ENCODE results near the gene DNAJA3. TPM values are rescaled to one million over a fixed set of nuclear protein-coding genes. Genes with fewer than 3 reads are reported as not detected.

The DNAJA3 gene
- total RNA-seq, 1 experiment from 2014 or later: 58.9 TPM

GRCh38 chr16:4386451-4386805 lies 39.2 kb upstream of the DNAJA3 start:
- H3K79me2 ChIP-seq (ENCODE audit: low read depth): no peaks in the 10 kb centered on the region
- no peaks in the 10 kb centered on the region for H3K36me3 ChIP-seq (ENCODE audit: low read depth)
- H3K4me2 ChIP-seq: no peak overlapping the region
- no peak overlapping the region for H2AFZ ChIP-seq
- intact Hi-C loops (cut with micrococcal nuclease; ENCODE audit: unreplicated experiment): no loop called here
- H3K27ac ChIP-seq: no peak overlapping the region
- H3K4me1 ChIP-seq (replicated peaks; ENCODE audit: insufficient read depth): peaks cover 8% of the 10 kb centered on the region; the same call in 1 of the 2 replicates
- no peaks in the 10 kb centered on the region for H3F3A ChIP-seq (ENCODE audit: insufficient read depth, low read depth)
- BruUV-seq (replicated peaks): no TSS peak
- no peaks in the 10 kb centered on the region for H3K27me3 ChIP-seq (ENCODE audit: insufficient read depth, low read depth)
- TF ChIP-seq CTCF (conservative IDR thresholded peaks at IDR 0.05): no peak
- TF ChIP-seq EZH2 (IDR thresholded peaks at IDR 0.05; ENCODE audit: low read depth): no peak
- no peak for DNase-seq
- CTCF ChIA-PET: no interaction called here
- POLR2A ChIA-PET (ENCODE audit: unreplicated experiment): no interaction called here
- H3K9me3 ChIP-seq (ENCODE audit: insufficient read depth, low read depth): no peaks in the 10 kb centered on the region
- no peaks in the 10 kb centered on the region for H3K9me2 ChIP-seq (ENCODE audit: insufficient read depth)
- H4K20me1 ChIP-seq (ENCODE audit: insufficient read depth): no peaks in the 10 kb centered on the region
- no peak overlapping the region for H3K4me3 ChIP-seq

GRCh38 chr16:4386951-4387565 lies 38.6 kb upstream of the DNAJA3 start:
- no TSS peak for BruUV-seq (replicated peaks)
- Histone ChIP-seq H3K9me3 (ENCODE audit: insufficient read depth, low read depth) (no peaks in the 10 kb centered on the region), H3F3A (ENCODE audit: insufficient read depth, low read depth) (no peaks in the 10 kb centered on the region), H3K4me1 (replicated peaks; ENCODE audit: insufficient read depth) (peaks cover 8% of the 10 kb centered on the region; the same call in 1 of the 2 replicates), H3K27me3 (ENCODE audit: insufficient read depth, low read depth) (no peaks in the 10 kb centered on the region), H2AFZ (no peak overlapping the region), H3K27ac (no peak overlapping the region), H3K4me3 (no peak overlapping the region), H3K4me2 (no peak overlapping the region), H3K9me2 (ENCODE audit: insufficient read depth) (no peaks in the 10 kb centered on the region), H3K36me3 (ENCODE audit: low read depth) (no peaks in the 10 kb centered on the region), H3K79me2 (ENCODE audit: low read depth) (no peaks in the 10 kb centered on the region), H4K20me1 (ENCODE audit: insufficient read depth) (no peaks in the 10 kb centered on the region)
- intact Hi-C loops (cut with micrococcal nuclease; ENCODE audit: unreplicated experiment): no loop called here
- ChIA-PET CTCF (no interaction called here), POLR2A (ENCODE audit: unreplicated experiment) (interaction anchor here (0.6 to 1.4 kb wide), 2 partner anchors 12 to 53 kb away, joined by 6 to 9 read pairs; no protein-coding TSS in a partner anchor)
- no peak for DNase-seq
- TF ChIP-seq CTCF (conservative IDR thresholded peaks at IDR 0.05) (no peak), EZH2 (IDR thresholded peaks at IDR 0.05; ENCODE audit: low read depth) (no peak)

- H3K79me2 ChIP-seq (ENCODE audit: low read depth): no peaks in the 10 kb centered on the region
- no peak overlapping the region for H2AFZ ChIP-seq
- H3K4me2 ChIP-seq: no peak overlapping the region
- no peaks in the 10 kb centered on the region; the same call in 1 of the 2 replicates for H3F3A ChIP-seq (ENCODE audit: insufficient read depth, low read depth)
- H3K36me3 ChIP-seq (ENCODE audit: low read depth): no peaks in the 10 kb centered on the region
- DNase-seq: no peak
- intact Hi-C loops (cut with micrococcal nuclease; ENCODE audit: unreplicated experiment): loop anchor here (1.0 kb wide), 1 partner anchor 12 kb away; no protein-coding TSS in a partner anchor
- no peaks in the 10 kb centered on the region for H3K9me3 ChIP-seq (ENCODE audit: insufficient read depth, low read depth)
- no peak overlapping the region for H3K4me3 ChIP-seq
- H3K27ac ChIP-seq: no peak overlapping the region
- H3K9me2 ChIP-seq (ENCODE audit: insufficient read depth): no peaks in the 10 kb centered on the region
- H3K27me3 ChIP-seq (ENCODE audit: insufficient read depth, low read depth): no peaks in the 10 kb centered on the region
- H3K4me1 ChIP-seq (replicated peaks; ENCODE audit: insufficient read depth): peaks cover 12% of the 10 kb centered on the region
- ChIA-PET CTCF (no interaction called here), POLR2A (ENCODE audit: unreplicated experiment) (interaction anchor here (0.5 to 1.4 kb wide), 5 partner anchors 12 to 1378 kb away, joined by 5 to 9 read pairs (median 6); no protein-coding TSS in a partner anchor)
- TF ChIP-seq CTCF (conservative IDR thresholded peaks at IDR 0.05): no peak
- TF ChIP-seq EZH2 (IDR thresholded peaks at IDR 0.05; ENCODE audit: low read depth): no peak
- no peaks in the 10 kb centered on the region for H4K20me1 ChIP-seq (ENCODE audit: insufficient read depth)
- BruUV-seq (replicated peaks): no TSS peak
These were observed 37.9 kb upstream of the DNAJA3 start for GRCh38 chr16:4387781-4388180.
